CD4-positive, alpha-beta T cell treated with Interleukin-12 subunit alpha and Interleukin-12 subunit beta, for 1 hour (primary cell): ENCODE data around the gene HEXB.

Source experiments
- DNase-seq: peaks from one replicate; pipeline ENCODE4 v3.0.0-alpha.2; 2020

HEXB gene

GRCh38 chr5:74684900-74685851 is at the start of gene HEXB:
Gene HEXB (plus strand): TSS chr5:74685233. CDS start chr5:74685261, 28 bp downstream.
- peak; percentile 85 for DNase-seq

DNA sequence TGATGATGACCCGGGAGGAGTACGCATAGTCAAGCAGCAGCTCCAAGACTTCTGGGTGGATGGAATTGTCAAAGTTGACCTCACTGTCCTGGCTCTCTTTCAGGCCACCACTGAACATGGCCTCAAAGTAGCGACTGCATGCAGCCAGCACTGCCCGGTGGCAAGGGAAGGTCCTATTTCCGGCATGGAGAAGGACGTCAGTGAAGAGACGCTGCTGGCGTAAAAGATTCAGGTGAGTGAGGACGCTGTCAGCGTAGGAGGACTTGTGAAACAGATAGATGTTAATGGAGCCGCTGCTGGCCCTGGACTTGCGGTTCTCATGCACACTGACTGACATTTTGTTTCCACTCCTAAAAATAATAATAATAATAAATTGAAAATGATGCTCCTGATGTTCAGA is 48.9 kb upstream of the HEXB start:
- no peak for DNase-seq

GRCh38 chr5:74636552-74636951 is 48.5 kb upstream of the HEXB start:
- no peak for DNase-seq

- DNase-seq, result no peak
Measured at GRCh38 chr5:74638544-74638969, 46.5 kb upstream of the HEXB start.

DNA sequence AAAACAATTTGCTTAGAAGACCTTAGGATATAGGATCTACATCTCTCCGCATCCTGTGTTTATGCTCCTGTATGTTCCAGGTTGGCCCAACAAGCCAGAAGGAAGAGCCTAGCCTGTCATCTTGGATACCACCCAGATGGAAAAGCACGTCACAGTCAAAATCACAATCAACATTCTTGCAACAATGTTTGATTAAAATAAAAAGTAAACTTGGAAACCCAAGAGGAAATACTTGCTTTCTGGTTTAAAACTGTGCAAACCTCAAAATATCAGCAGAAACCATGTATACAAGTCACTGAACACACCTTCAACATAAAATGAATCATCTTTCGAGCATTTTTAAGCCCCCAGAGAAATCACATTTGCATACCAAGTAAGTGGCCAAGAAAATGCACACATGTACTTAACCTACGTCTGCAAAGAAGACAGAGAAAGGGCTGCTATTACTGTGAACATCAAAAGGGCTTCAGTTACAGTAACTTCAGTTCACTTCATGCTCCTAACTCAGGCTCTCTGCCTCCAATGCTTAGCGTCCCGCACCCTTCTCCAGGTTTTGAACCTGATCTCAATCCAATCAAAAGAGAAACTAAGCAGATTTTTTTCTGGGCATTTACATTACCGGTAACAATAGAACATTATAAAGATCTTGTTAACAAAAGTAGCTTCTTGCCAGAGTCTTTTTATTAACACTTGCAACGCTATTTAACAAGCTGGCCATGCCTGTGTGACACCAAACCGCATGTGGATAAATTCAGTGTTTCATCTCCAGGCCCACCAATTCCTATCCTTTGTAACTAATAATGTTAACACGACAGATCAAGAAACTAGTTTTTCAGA is 45.8 kb upstream of the HEXB start:
- DNase-seq, result no peak

DNA sequence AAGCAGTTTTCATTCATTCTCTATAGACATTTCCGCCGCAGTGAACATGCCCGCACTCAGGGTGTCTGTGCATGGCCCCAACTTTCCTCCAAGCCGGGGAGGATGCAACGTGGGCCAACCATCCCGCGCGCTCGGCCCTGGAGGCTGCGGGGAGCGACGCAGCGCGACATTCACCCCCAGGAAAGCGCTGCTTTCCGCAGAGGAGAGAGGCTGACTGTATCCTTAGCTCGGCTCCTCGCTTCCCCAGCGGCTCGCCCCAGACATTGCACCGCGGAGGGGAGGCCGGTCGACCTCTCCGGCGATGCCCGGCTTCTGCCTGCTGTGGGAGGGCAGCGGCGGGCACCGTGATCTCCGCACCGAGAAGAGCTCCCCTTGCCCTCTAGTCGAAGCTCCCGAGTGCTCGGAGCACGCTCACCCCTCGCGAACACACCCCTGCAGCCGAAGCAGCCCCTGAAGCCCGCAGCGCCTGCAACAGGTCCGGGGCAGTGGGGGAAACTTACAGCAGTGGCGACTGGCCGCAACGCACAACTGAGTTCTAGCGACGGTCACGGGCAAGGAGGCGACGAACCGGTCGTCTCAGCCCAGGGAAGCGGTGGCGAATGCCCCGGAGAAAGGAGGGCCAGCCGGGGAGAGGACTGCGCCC is 45.1 kb upstream of the HEXB start:
- peak; percentile 27 for DNase-seq

- DNase-seq, result peak; percentile 78
Measured at GRCh38 chr5:74640450-74640953, 44.5 kb upstream of the HEXB start, which contains the start of gene ENC1. Gene ENC1 (minus strand): TSS chr5:74640728. CDS start chr5:74636485, 4,243 bp downstream.

GRCh38 chr5:74640954-74641734 is 43.9 kb upstream of the HEXB start:
- DNase-seq, result peak; percentile 25

DNA sequence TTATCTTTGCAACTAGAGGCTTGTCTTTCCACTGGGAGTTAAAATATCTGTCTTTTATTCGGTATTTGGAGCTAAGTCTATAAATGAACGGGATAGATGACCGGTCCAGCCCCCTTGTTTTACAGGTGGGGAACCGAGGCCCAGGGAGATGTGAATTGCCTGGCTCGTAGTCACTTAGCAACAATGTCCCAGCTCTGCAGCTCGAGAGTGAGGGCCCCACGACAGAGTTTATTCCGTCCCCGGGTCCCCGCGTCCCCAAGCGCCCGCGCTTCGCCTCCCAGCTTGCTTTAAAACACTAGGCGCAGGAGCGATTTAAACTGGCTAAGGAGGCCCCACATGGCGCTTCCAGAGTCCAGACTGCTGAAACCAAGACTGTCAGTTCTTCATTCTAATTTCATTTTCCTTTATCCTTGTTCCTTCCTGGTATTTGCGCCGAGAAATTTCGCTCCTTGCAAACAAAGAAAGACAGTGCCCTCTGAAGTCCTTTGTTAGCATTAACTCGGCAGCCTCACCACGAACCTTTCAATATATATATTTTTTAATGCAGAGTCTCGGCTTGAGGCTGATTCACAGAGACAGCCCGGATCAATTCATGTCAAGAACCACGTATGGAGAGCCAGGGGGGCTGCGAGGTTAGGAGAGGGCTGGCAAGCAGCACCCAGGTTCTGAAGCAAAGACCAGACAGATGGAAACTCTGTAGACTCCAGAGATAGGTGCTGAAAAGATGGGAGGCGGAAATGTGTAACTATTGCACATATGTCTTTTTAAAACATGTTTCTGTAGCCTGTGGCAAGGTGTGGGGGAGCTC is 43.1 kb upstream of the HEXB start:
- peak; percentile 24 for DNase-seq

DNA sequence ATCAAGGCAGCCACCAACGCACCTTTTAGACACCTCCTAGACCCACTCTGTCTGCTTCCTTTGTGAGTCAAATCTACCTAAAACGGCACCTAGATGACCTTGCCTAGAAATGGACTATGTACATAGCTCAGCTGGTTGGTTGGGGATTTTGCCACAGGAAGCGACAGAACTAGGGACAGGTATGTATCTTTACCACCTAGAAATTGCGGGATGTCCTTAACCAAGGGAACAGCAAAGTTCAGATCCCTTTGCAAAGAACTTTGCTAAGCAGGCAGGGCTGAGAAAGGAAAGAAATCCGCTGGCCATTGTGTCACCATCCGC is 42.5 kb upstream of the HEXB start:
- no peak for DNase-seq

DNA sequence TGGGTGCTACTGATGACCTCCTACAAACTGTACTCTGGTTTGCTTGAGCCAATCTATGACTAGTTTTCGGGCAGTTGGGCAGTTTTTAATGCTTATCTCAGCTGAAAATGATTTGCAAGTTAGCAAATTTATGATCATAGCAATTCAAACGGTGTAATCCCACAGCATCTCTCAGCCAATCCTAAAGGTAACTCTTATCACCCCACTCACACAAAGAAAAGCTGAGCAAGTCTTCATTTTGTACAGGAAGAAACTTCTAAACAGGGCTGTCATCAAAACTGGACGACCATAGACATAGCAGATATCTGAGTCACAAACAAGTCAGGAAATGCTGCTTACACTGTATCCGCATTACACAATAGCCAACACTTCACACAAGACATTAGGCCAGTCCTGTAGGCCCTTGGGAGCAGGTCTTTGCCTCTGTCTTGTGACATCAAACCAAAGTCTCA is 41.9 kb upstream of the HEXB start:
- no peak for DNase-seq

GRCh38 chr5:74647096-74647495 is 37.9 kb upstream of the HEXB start:
- no peak for DNase-seq

- peak; percentile 66 for DNase-seq
Measured at GRCh38 chr5:74648835-74649293, 36.2 kb upstream of the HEXB start.

GRCh38 chr5:74649421-74649973 is 35.5 kb upstream of the HEXB start:
- no peak for DNase-seq

DNA sequence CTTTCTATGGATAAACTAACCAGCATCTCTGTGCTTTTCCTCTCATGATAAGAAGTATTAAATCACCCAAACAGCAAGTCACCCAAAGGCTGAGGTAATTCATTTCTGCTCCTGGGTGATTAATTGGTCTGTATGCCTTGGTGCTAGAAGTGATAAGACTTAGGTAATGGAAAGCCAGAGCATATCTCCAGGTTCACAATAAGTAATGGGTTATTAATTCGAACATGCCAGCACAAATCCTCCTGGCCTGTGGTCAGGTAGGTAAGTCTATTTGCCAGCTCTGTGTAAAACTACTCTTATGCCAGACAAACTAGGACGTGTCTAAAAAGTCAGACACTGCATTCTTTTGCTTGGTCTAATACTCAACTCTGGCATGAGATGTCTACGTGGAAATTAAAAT is 33.3 kb upstream of the HEXB start:
- DNase-seq, result no peak

GRCh38 chr5:74652576-74652975 is 32.5 kb upstream of the HEXB start:
- no peak for DNase-seq

DNA sequence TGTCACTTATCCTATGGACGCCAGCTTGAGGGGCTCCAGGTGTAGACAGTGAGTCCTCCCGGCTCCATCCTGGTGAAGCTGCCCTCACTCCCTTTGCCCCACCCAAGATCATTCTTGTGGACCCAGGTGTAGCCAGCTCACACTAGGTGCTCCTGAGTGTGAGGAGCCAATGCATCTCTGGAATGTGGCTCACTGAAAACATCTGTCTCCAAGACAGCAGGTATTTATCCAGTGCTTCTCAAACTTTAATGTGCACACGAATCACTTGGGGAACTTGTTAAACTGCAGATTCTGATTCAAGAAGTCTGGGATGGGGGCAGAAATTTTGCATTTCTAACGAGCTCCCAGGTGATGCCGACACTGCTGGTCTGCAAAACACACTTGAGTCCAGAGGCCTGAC is 31.0 kb upstream of the HEXB start:
- DNase-seq, result no peak

DNA sequence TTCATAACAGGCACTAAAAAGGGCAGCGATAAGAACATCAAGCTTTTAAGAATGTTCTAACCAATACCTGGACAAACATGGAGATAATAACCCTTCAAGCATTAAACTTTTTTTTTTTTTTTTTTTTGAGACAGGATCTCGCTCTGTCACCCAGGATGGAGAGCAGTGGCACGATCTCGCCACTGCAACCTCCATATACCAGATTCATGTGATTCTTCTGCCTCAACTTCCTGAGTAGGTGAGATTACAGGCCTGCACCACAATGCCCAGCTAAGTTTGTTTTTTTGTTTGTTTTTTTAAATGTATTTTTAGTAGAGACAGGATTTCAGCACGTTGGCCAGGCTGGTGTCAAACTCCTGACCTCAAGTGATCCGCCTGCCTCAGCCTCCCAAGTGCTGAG is 29.8 kb upstream of the HEXB start:
- no peak for DNase-seq

GRCh38 chr5:74655716-74656115 is 29.3 kb upstream of the HEXB start:
- no peak for DNase-seq

GRCh38 chr5:74657165-74657564 is 27.9 kb upstream of the HEXB start:
- DNase-seq, result no peak

GRCh38 chr5:74659172-74659571 is 25.9 kb upstream of the HEXB start:
- no peak for DNase-seq
